HUDEP-2 (cell line): Measurements from ENCODE around the gene SRRT.
"Not testable (repeated sequence)": the region's sequence is repeated elsewhere in the genome, so short reads cannot be mapped to it uniquely, and the experiment has no call there.

Experiments used
- DNase-seq, 76 experiments: peaks; one replicate each; lab custom pipeline; 2025; ENCODE audit not compliant: unreplicated experiment in 76 of 76; lab: John Stamatoyannopoulos, UW

Gene SRRT

GRCh38 chr7:100893910-100894721 is 19.2 kb downstream of the SRRT start:
- DNase-seq: peak in 75 of 76 experiments; percentile 31 to 91 (median 80)

- DNase-seq: peak in 54 of 76 experiments; percentile 1 to 68 (median 45)
These were observed 20.2 kb downstream of the SRRT start for GRCh38 chr7:100894860-100895700.

- DNase-seq: no peak
These were observed 20.7 kb downstream of the SRRT start, which contains the start of gene ACHE for GRCh38 chr7:100895701-100895955. Gene ACHE, minus strand, starts transcription at chr7:100895888. Its CDS starts 1,656 bp downstream, at chr7:100894232.

GRCh38 chr7:100895956-100896731 is 21.2 kb downstream of the SRRT start:
- DNase-seq: peak in 71 of 76 experiments; percentile 14 to 86 (median 68)

GRCh38 chr7:100896732-100897608 is 22.1 kb downstream of the SRRT start:
- peak in 44 of 76 experiments; percentile 3 to 58 (median 30) for DNase-seq

- DNase-seq: peak in 23 of 76 experiments; percentile 7 to 65 (median 27)
These were observed 23.0 kb downstream of the SRRT start for GRCh38 chr7:100897772-100898454.

GRCh38 chr7:100899432-100899831 is 24.5 kb downstream of the SRRT start:
- no peak for DNase-seq

GRCh38 chr7:100900978-100901377 is 26.1 kb downstream of the SRRT start:
- no peak for DNase-seq

GRCh38 chr7:100901921-100902332 is 27.0 kb downstream of the SRRT start:
- no peak for DNase-seq

GRCh38 chr7:100902638-100903037 is 27.7 kb downstream of the SRRT start:
- DNase-seq: no peak

GRCh38 chr7:100908512-100908911 is 33.6 kb downstream of the SRRT start:
- no peak for DNase-seq

- not testable (repeated sequence) for DNase-seq
These were observed 35.5 kb downstream of the SRRT start for GRCh38 chr7:100910443-100910842.

- no peak for DNase-seq
These were observed 36.6 kb downstream of the SRRT start for GRCh38 chr7:100911484-100911883.

- peak in 1 of 76 experiments; percentile 0 for DNase-seq
These were observed 39.4 kb downstream of the SRRT start for GRCh38 chr7:100914208-100914878.

- DNase-seq: no peak
These were observed 40.1 kb downstream of the SRRT start for GRCh38 chr7:100914879-100915447.

GRCh38 chr7:100919335-100919734 is 44.4 kb downstream of the SRRT start:
- not testable (repeated sequence) for DNase-seq

- not testable (repeated sequence) for DNase-seq
These were observed 45.0 kb downstream of the SRRT start for GRCh38 chr7:100919779-100920437.

- no peak for DNase-seq
These were observed 46.1 kb downstream of the SRRT start for GRCh38 chr7:100921039-100921438.
